T-cell (primary cell): Measurements from ENCODE around the gene IZUMO4. TPM values are rescaled to one million over a fixed set of nuclear protein-coding genes. Genes with fewer than 3 reads are reported as not detected.

ENCODE experiments used
- ATAC-seq, 4 experiments: fragments of 200-7000 bp in 3 of 4; fragments of 150-1000 bp in 1 of 4; cut with Tn5 transposase; replicated peaks in 1 of 4; 1 replicate in 3 of 4; 2 replicates in 1 of 4; pipeline ENCODE4 v1.10.0; 2021; ENCODE audit warnings: moderate library complexity in 3 of 4, mild to moderate bottlenecking in 2 of 4, moderate number of reproducible peaks in 1 of 4
- CTCF ChIA-PET, 2 donors: fragments of 300-600 bp; sonication (Branson Sonifier 250); formaldehyde crosslinking; loops; one replicate each; lab custom pipeline; 2022; ENCODE audit warnings: antibody characterized with exemption in 2 of 2; lab: Charles Lee
- POLR2A ChIA-PET, 2 donors: fragments of 300-600 bp; sonication (Branson Sonifier 250); formaldehyde crosslinking; loops; one replicate each; lab custom pipeline; 2022; ENCODE audit warnings: antibody characterized with exemption in 2 of 2; lab: Charles Lee
- DNase-seq, 35 experiments: peaks; one replicate each; pipeline versions ENCODE4 v3.0.0 to v3.0.0-alpha.2; 2013 to 2023
- H3K27ac ChIP-seq: one replicate; pipeline ENCODE4 v1.5.1; 2013; ENCODE audit warnings: low read length
- H3K27me3 ChIP-seq, 2 experiments: replicated peaks in 1 of 2; 1 replicate in 1 of 2; 2 replicates in 1 of 2; pipeline versions ENCODE4 v1.6.1 to v1.7.0; 2013; ENCODE audit warnings: low read length in 1 of 2, mixed read lengths in 1 of 2; ENCODE audit not compliant: control insufficient read depth in 2 of 2, insufficient read depth in 2 of 2; ENCODE audit errors: extremely low read depth in 1 of 2
- H3K36me3 ChIP-seq, 2 donors: 1 replicate in 1 of 2; 2 replicates in 1 of 2; pipeline versions ENCODE4 v1.6.1 to v1.7.0; 2013; ENCODE audit warnings: low read length in 1 of 2; ENCODE audit not compliant: control insufficient read depth in 2 of 2, insufficient read depth in 1 of 2; ENCODE audit errors: extremely low read depth in 1 of 2
- H3K4me1 ChIP-seq, 2 experiments: 1 replicate in 1 of 2; 2 replicates in 1 of 2; pipeline versions ENCODE4 v1.6.1 to v1.7.0; 2013; ENCODE audit warnings: low read length in 2 of 2, mixed read lengths in 1 of 2; ENCODE audit not compliant: insufficient read depth in 2 of 2, control insufficient read depth in 1 of 2; ENCODE audit errors: extremely low read depth in 1 of 2
- H3K4me3 ChIP-seq, 2 donors: 1 replicate in 1 of 2; 2 replicates in 1 of 2; pipeline versions ENCODE4 v1.5.1 to v1.7.0; 2013; ENCODE audit warnings: mild to moderate bottlenecking in 2 of 2, low read length in 1 of 2, moderate library complexity in 1 of 2; ENCODE audit not compliant: control insufficient read depth in 1 of 2; ENCODE audit errors: extremely low read depth in 1 of 2
- H3K9me3 ChIP-seq: 2 replicates; pipeline ENCODE4 v1.7.0; 2013
- H3K27ac Mint-ChIP-seq, 2 donors: one replicate each; pipeline ENCODE4 v1.8.0; 2020 to 2021; ENCODE audit warnings: mild to moderate bottlenecking in 2 of 2, mixed read lengths in 2 of 2
- H3K27me3 Mint-ChIP-seq, 2 donors: one replicate each; pipeline ENCODE4 v1.8.0; 2021 to 2022; ENCODE audit warnings: mixed read lengths in 2 of 2
- H3K36me3 Mint-ChIP-seq: one replicate; pipeline ENCODE4 v1.8.0; 2021; ENCODE audit warnings: mixed read lengths
- H3K4me1 Mint-ChIP-seq, 3 donors: one replicate each; pipeline ENCODE4 v1.8.0; 2020 to 2022; ENCODE audit warnings: mixed read lengths in 3 of 3, mild to moderate bottlenecking in 1 of 3
- H3K4me3 Mint-ChIP-seq, 3 donors: one replicate each; pipeline ENCODE4 v1.8.0; 2020 to 2022; ENCODE audit warnings: mild to moderate bottlenecking in 3 of 3, mixed read lengths in 3 of 3, moderate library complexity in 3 of 3
- H3K9me3 Mint-ChIP-seq, 3 donors: one replicate each; pipeline ENCODE4 v1.8.0; 2020 to 2022; ENCODE audit warnings: mixed read lengths in 3 of 3
- WGBS: methylation state at CpG from one replicate; pipeline ENCODE4 v1.1.5; 2013; ENCODE audit warnings: missing lambda C conversion rate; ENCODE audit not compliant: insufficient coverage; 5-methylcytosine and 5-hydroxymethylcytosine counted together
- total RNA-seq, 35 experiments: library from RNA in 6 of 35; stranded (reverse) in 6 of 35; fragments of 120-200 nt in 1 of 35; gene quantifications; one replicate each; pipeline versions ENCODE4 v1.2.1 to v1.2.4 and lab custom pipeline; 2013 to 2026

IZUMO4 gene, protein sequence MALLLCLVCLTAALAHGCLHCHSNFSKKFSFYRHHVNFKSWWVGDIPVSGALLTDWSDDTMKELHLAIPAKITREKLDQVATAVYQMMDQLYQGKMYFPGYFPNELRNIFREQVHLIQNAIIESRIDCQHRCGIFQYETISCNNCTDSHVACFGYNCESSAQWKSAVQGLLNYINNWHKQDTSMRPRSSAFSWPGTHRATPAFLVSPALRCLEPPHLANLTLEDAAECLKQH
- total RNA-seq (10 to 100 TPM; 14.0 to 23.5 (median 19.7) TPM), total RNA-seq (lab: John Stamatoyannopoulos, UW) (2.7 to 13.0 (median 9.2) reads per million in 29 experiments)
- total RNA-seq (2013): 6.7 TPM

GRCh38 chr19:2096480-2097202, at the start of gene IZUMO4:
Gene IZUMO4 (plus strand): TSS chr19:2096915. CDS start chr19:2096946, 31 bp downstream.
- peaks cover 9% of the 10 kb centered on the region for H3K36me3 Mint-ChIP-seq
- H3K4me1 Mint-ChIP-seq: peaks cover 23 to 34% (median 32%) of the 10 kb centered on the region in 3 donors
- no peaks in the 10 kb centered on the region for H3K9me3 Mint-ChIP-seq
- ChIA-PET POLR2A (interaction anchor here in 1 of 2 donors (0.6 kb wide), 1 partner anchor 26 kb away, joined by 3 read pairs; no protein-coding TSS in a partner anchor), CTCF (interaction anchor here in 1 of 2 donors (0.7 kb wide), 1 partner anchor 44 kb away, joined by 6 read pairs; no protein-coding TSS in a partner anchor)
- H3K4me3 Mint-ChIP-seq: peak within 1 kb of the TSS; percentile 94 to 99 (median 96)
- Histone ChIP-seq H3K4me3 (peak within 1 kb of the TSS; percentile 73), H3K9me3 (no peaks in the 10 kb centered on the region), H3K4me1 (peaks cover 10 to 59% of the 10 kb centered on the region in 2 experiments), H3K27me3 (no peaks in the 10 kb centered on the region), H3K27ac (peak within 1 kb of the TSS; percentile 67), H3K36me3 (peaks cover 19 to 22% of the 10 kb centered on the region in 2 donors)
- H3K27me3 Mint-ChIP-seq: no peaks in the 10 kb centered on the region
- WGBS: under 1% methylated on average over 63 of the region's 70 CpGs
- DNase-seq (peak; percentile 97 to 100 (median 99)), ATAC-seq (peak; percentile 82 to 86 (median 82))
- H3K27ac Mint-ChIP-seq: peak within 1 kb of the TSS; percentile 93 to 95

GRCh38 chr19:2047076-2047448, 49.7 kb upstream of the IZUMO4 start:
- H3K36me3 Mint-ChIP-seq: peaks cover 3% of the 10 kb centered on the region

DNA sequence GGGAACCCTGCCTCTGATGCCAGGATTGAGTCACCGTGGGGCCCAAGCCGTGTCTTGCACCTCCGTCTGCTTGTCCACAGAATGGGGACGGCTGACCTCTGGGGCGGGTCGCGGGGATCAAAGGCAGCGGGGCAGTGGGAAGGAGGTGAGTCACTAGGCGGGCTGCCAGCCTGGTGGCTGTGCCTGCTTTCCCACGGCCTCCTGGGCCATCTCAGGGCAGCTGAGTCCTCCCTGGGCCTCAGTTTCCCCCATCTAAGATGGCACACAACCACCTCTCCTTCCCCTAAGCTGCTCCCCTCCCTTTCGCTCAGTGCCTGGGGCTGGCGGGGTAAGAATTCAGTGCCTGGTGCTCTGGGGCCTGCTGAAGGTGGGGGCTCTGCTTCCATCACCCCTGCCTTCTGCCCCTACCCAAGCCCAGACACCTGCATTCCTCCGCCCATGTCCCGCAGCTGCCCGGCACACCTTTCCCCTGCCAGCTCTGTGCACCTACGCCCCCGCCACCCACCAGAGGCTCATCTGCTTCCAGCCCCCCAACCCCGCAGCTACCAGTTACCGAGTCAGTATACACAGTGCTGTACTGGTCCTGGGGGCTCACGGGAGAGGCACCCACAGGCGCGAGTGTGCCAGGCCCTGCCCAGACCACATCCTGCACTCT, 49.1 kb upstream of the IZUMO4 start:
- POLR2A ChIA-PET: no interaction called here
- H3K27ac Mint-ChIP-seq: peak overlapping the region; percentile 74 to 76
- H3K4me1 Mint-ChIP-seq: peaks cover 42 to 66% (median 61%) of the 10 kb centered on the region in 3 donors
- peak overlapping the region; percentile 74 for H3K27ac ChIP-seq
- 69% methylated on average over 11 of the region's 22 CpGs for WGBS
- peak overlapping the region in 1 of 2 donors; percentile 10 for H3K4me3 ChIP-seq
- H3K27me3 Mint-ChIP-seq: no peaks in the 10 kb centered on the region
- H3K4me1 ChIP-seq: peaks cover 54 to 87% of the 10 kb centered on the region in 2 experiments
- DNase-seq: peak in 1 of 35 experiments; percentile 35
- peaks cover 14 to 64% of the 10 kb centered on the region in 2 donors for H3K36me3 ChIP-seq
- no peaks in the 10 kb centered on the region for H3K9me3 Mint-ChIP-seq
- H3K9me3 ChIP-seq: no peaks in the 10 kb centered on the region
- H3K27me3 ChIP-seq: no peaks in the 10 kb centered on the region
- ATAC-seq: no peak
- H3K4me3 Mint-ChIP-seq: peak overlapping the region in 2 of 3 donors; percentile 9 to 81
- peaks cover 3% of the 10 kb centered on the region for H3K36me3 Mint-ChIP-seq
- CTCF ChIA-PET: interaction anchor here in 1 of 2 donors (0.6 kb wide), 3 partner anchors 178 to 413 kb away, joined by 3 read pairs; no protein-coding TSS in a partner anchor

More at GRCh38 chr19:2047076-2047448, 49.7 kb upstream of the IZUMO4 start:
- H3K27me3 Mint-ChIP-seq: no peaks in the 10 kb centered on the region
- peaks cover 37 to 66% (median 59%) of the 10 kb centered on the region in 3 donors for H3K4me1 Mint-ChIP-seq
- H3K9me3 Mint-ChIP-seq: no peaks in the 10 kb centered on the region
- Histone ChIP-seq H3K27ac (peak overlapping the region; percentile 74), H3K4me1 (peaks cover 52 to 87% of the 10 kb centered on the region in 2 experiments), H3K4me3 (no peak overlapping the region), H3K27me3 (no peaks in the 10 kb centered on the region), H3K36me3 (peaks cover 18 to 68% of the 10 kb centered on the region in 2 donors), H3K9me3 (no peaks in the 10 kb centered on the region)
- peak overlapping the region in 1 of 3 donors; percentile 81 for H3K4me3 Mint-ChIP-seq
- H3K27ac Mint-ChIP-seq: peak overlapping the region in 1 of 2 donors; percentile 76
- ChIA-PET POLR2A (no interaction called here), CTCF (interaction anchor here in 1 of 2 donors (0.6 kb wide), 3 partner anchors 178 to 414 kb away, joined by 3 read pairs; no protein-coding TSS in a partner anchor)
- ATAC-seq (no peak), DNase-seq (peak in 1 of 35 experiments; percentile 14)
- WGBS: 74% methylated on average over 6 of the region's 6 CpGs

GRCh38 chr19:2048104-2048958, 48.4 kb upstream of the IZUMO4 start:
- peaks cover 47 to 87% of the 10 kb centered on the region in 2 experiments for H3K4me1 ChIP-seq
- H3K9me3 Mint-ChIP-seq: no peaks in the 10 kb centered on the region
- peak in 1 of 35 experiments; percentile 5 for DNase-seq

GRCh38 chr19:2048959-2049740, 47.6 kb upstream of the IZUMO4 start:
- peak overlapping the region; percentile 86 for H3K27ac Mint-ChIP-seq
- 62% methylated on average over 21 of the region's 27 CpGs for WGBS
- ChIA-PET CTCF (interaction anchor here in 1 of 2 donors (0.5 kb wide), 1 partner anchor 36 kb away, joined by 5 read pairs; no protein-coding TSS in a partner anchor), POLR2A (interaction anchor here in 1 of 2 donors (0.6 kb wide), 1 partner anchor 13 kb away, joined by 3 read pairs; no protein-coding TSS in a partner anchor)
- Histone ChIP-seq H3K36me3 (peaks cover 14 to 53% of the 10 kb centered on the region in 2 donors), H3K4me1 (peaks cover 47 to 87% of the 10 kb centered on the region in 2 experiments), H3K27me3 (no peaks in the 10 kb centered on the region), H3K27ac (peak overlapping the region; percentile 74), H3K9me3 (no peaks in the 10 kb centered on the region), H3K4me3 (peak overlapping the region; percentile 96 to 99)
- ATAC-seq (no peak), DNase-seq (peak in 1 of 35 experiments; percentile 16)
- no peaks in the 10 kb centered on the region for H3K27me3 Mint-ChIP-seq
- H3K4me3 Mint-ChIP-seq: peak overlapping the region; percentile 78 to 87 (median 81)
- no peaks in the 10 kb centered on the region for H3K36me3 Mint-ChIP-seq
- H3K9me3 Mint-ChIP-seq: no peaks in the 10 kb centered on the region
- peaks cover 46 to 62% (median 48%) of the 10 kb centered on the region in 3 donors for H3K4me1 Mint-ChIP-seq

More at GRCh38 chr19:2048104-2048958, 48.4 kb upstream of the IZUMO4 start:
- peak overlapping the region; percentile 96 to 99 for H3K4me3 ChIP-seq
- Mint-ChIP-seq H3K27me3 (no peaks in the 10 kb centered on the region), H3K36me3 (peaks cover 3% of the 10 kb centered on the region), H3K4me1 (peaks cover 46 to 63% (median 54%) of the 10 kb centered on the region in 3 donors), H3K4me3 (peak overlapping the region; percentile 75 to 81 (median 78)), H3K27ac (peak overlapping the region; percentile 74 to 86)
- peak overlapping the region; percentile 74 for H3K27ac ChIP-seq
- no peaks in the 10 kb centered on the region for H3K9me3 ChIP-seq
- ATAC-seq: no peak
- ChIA-PET CTCF (no interaction called here), POLR2A (no interaction called here)
- peaks cover 14 to 57% of the 10 kb centered on the region in 2 donors for H3K36me3 ChIP-seq
- 84% methylated on average over 13 of the region's 17 CpGs for WGBS
- H3K27me3 ChIP-seq: no peaks in the 10 kb centered on the region
